Measurements from ENCODE around the gene SCFD1. TPM values are rescaled to one million over a fixed set of nuclear protein-coding genes. Genes with fewer than 3 reads are reported as not detected.
"Not testable (repeated sequence)": the region's sequence is repeated elsewhere in the genome, so short reads cannot be mapped to it uniquely, and the experiment has no call there.

SCFD1 gene
- total RNA-seq, 1 donor from 2014 or later, result 47.9 TPM

- intact Hi-C loops (cut with DNase I), result loop anchor here (5.0 kb wide), 1 partner anchor 250 kb away; no protein-coding TSS in a partner anchor
- DNase-seq (ENCODE audit: low spot score), result no peak
Observed at GRCh38 chr14:30657050-30657449, 34.9 kb downstream of the SCFD1 start.

GRCh38 chr14:30657606-30658163 is 35.6 kb downstream of the SCFD1 start:
- intact Hi-C loops (cut with DNase I), result loop anchor here (5.0 kb wide), 1 partner anchor 250 kb away; no protein-coding TSS in a partner anchor

GRCh38 chr14:30658645-30659044 is 36.5 kb downstream of the SCFD1 start:
- intact Hi-C loops (cut with DNase I), result loop anchor here (5.0 kb wide), 1 partner anchor 249 kb away; no protein-coding TSS in a partner anchor

More at GRCh38 chr14:30657606-30658163, 35.6 kb downstream of the SCFD1 start:
- DNase-seq (ENCODE audit: low spot score), result no peak

GRCh38 chr14:30669594-30669993 is 47.5 kb downstream of the SCFD1 start:
- intact Hi-C loops (cut with DNase I), result no loop called here
- no peak for DNase-seq (ENCODE audit: low spot score)

More at GRCh38 chr14:30658645-30659044, 36.5 kb downstream of the SCFD1 start:
- no peak for DNase-seq (ENCODE audit: low spot score)

- intact Hi-C loops (cut with DNase I), result no loop called here
Observed at GRCh38 chr14:30673071-30673470, 51.0 kb downstream of the SCFD1 start.

GRCh38 chr14:30678926-30679431 is 56.9 kb downstream of the SCFD1 start:
- intact Hi-C loops (cut with DNase I), result no loop called here
- DNase-seq (ENCODE audit: low spot score), result no peak

More at GRCh38 chr14:30673071-30673470, 51.0 kb downstream of the SCFD1 start:
- no peak for DNase-seq (ENCODE audit: low spot score)

GRCh38 chr14:30680036-30680435 is 57.9 kb downstream of the SCFD1 start:
- no peak for DNase-seq (ENCODE audit: low spot score)
- intact Hi-C loops (cut with DNase I), result no loop called here

GRCh38 chr14:30680776-30681175 is 58.7 kb downstream of the SCFD1 start:
- DNase-seq (ENCODE audit: low spot score); intact Hi-C loops (cut with DNase I): not testable (repeated sequence)

- intact Hi-C loops (cut with DNase I), result no loop called here
- no peak for DNase-seq (ENCODE audit: low spot score)
Observed at GRCh38 chr14:30681752-30682355, 59.7 kb downstream of the SCFD1 start.

GRCh38 chr14:30690487-30691355 is 68.6 kb downstream of the SCFD1 start:
- DNase-seq (ENCODE audit: low spot score), result not testable (repeated sequence)

GRCh38 chr14:30691751-30692398 is 69.8 kb downstream of the SCFD1 start:
- intact Hi-C loops (cut with DNase I), result no loop called here
- DNase-seq (ENCODE audit: low spot score), result no peak

More at GRCh38 chr14:30690487-30691355, 68.6 kb downstream of the SCFD1 start:
- intact Hi-C loops (cut with DNase I), result not testable (repeated sequence)

- no peak for DNase-seq (ENCODE audit: low spot score)
- intact Hi-C loops (cut with DNase I), result no loop called here
Observed at GRCh38 chr14:30692669-30693068, 70.5 kb downstream of the SCFD1 start.

- DNase-seq (ENCODE audit: low spot score), result no peak
- intact Hi-C loops (cut with DNase I), result no loop called here
Observed at GRCh38 chr14:30698463-30698862, 76.3 kb downstream of the SCFD1 start.

- intact Hi-C loops (cut with DNase I), result no loop called here
- no peak for DNase-seq (ENCODE audit: low spot score)
Observed at GRCh38 chr14:30706704-30707103, 84.6 kb downstream of the SCFD1 start.

- intact Hi-C loops (cut with DNase I), result no loop called here
- DNase-seq (ENCODE audit: low spot score), result no peak
Observed at GRCh38 chr14:30708157-30708556, 86.0 kb downstream of the SCFD1 start.

GRCh38 chr14:30709201-30709600 is 87.1 kb downstream of the SCFD1 start:
- no peak for DNase-seq (ENCODE audit: low spot score)
- intact Hi-C loops (cut with DNase I), result no loop called here

GRCh38 chr14:30710876-30711275 is 88.8 kb downstream of the SCFD1 start:
- intact Hi-C loops (cut with DNase I), result no loop called here
- no peak for DNase-seq (ENCODE audit: low spot score)

GRCh38 chr14:30719137-30719536 is 97.0 kb downstream of the SCFD1 start:
- intact Hi-C loops (cut with DNase I), result no loop called here

GRCh38 chr14:30725763-30726162 is 103.6 kb downstream of the SCFD1 start:
- intact Hi-C loops (cut with DNase I), result no loop called here
- DNase-seq (ENCODE audit: low spot score), result no peak

More at GRCh38 chr14:30719137-30719536, 97.0 kb downstream of the SCFD1 start:
- no peak for DNase-seq (ENCODE audit: low spot score)

- intact Hi-C loops (cut with DNase I), result no loop called here
Observed at GRCh38 chr14:30728471-30728870, 106.4 kb downstream of the SCFD1 start.

More at GRCh38 chr14:30728471-30728870, 106.4 kb downstream of the SCFD1 start:
- no peak for DNase-seq (ENCODE audit: low spot score)
